Pancreas (tissue), 10 donors: ENCODE measurements around the gene DSCAM. TPM values are rescaled to one million over a fixed set of nuclear protein-coding genes. Genes with fewer than 3 reads are reported as not detected.

Source experiments
- ATAC-seq, 4 donors: fragments of 200-7000 bp; cut with Tn5 transposase; one replicate each; pipeline versions ENCODE4 v1.8.0 to v1.9.1; 2020; ENCODE audit warnings: mild to moderate bottlenecking in 4 of 4, moderate library complexity in 4 of 4
- DNase-seq, 6 donors: peaks; one replicate each; pipeline ENCODE4 v3.0.0-alpha.2; 2020
- FAIRE-seq: peaks from 2 replicates; lab custom pipeline; 2012; peaks lifted over from hg19 to GRCh38; lab: Jason Lieb, UNC
- H3K27ac ChIP-seq, 4 donors: fragments of 200-600 bp; sonication (generic); 1 replicate in 3 of 4; 2 replicates in 1 of 4; pipeline versions ENCODE4 v1.5.0 to v1.8.0; 2020
- H3K27me3 ChIP-seq, 4 donors: fragments of 200-600 bp; one replicate each; pipeline ENCODE4 v1.8.0; 2021
- H3K36me3 ChIP-seq, 3 donors: fragments of 200-600 bp; sonication (generic) in 1 of 3; one replicate each; pipeline versions ENCODE4 v1.5.0 to v1.8.0; 2020 to 2021
- H3K4me1 ChIP-seq, 3 donors: fragments of 200-600 bp; one replicate each; pipeline ENCODE4 v1.8.0; 2021
- H3K4me3 ChIP-seq, 4 donors: fragments of 200-600 bp; sonication (generic) in 2 of 4; one replicate each; pipeline versions ENCODE4 v1.5.0 to v1.8.0; 2020 to 2021
- H3K9me3 ChIP-seq, 4 donors: fragments of 200-600 bp; one replicate each; pipeline ENCODE4 v1.8.0; 2021
- WGBS, 2 donors: extraction: QIAGEN DNeasy Blood & Tissue Kit; methylation state at CpG; one replicate each; pipeline ENCODE4 v1.1.7; 2013; 5-methylcytosine and 5-hydroxymethylcytosine counted together
- intact Hi-C, 3 donors: fragments of 100-400 bp; cut with DNase I; formaldehyde crosslinking; loops; one replicate each; pipeline versions ENCODE4 v1.11.1 to v1.14.2; 2022
- polyA plus RNA-seq, 2 donors: library from polyadenylated mRNA; stranded (reverse); fragments of 200-250 nt; gene quantifications; one replicate each; pipeline ENCODE4 v1.2.3, GENCODE V29; 2013
- total RNA-seq, 6 donors: library from RNA; stranded (reverse); fragmentation: NEBNext Ultra II Directional in 4 of 6; extraction: Animal tissue kit (Norgen Biotek cat#: 25700) in 4 of 6; gene quantifications; one replicate each; pipeline versions ENCODE4 v1.2.1 to v1.2.4, GENCODE V29; 2021 to 2023
- TF ChIP-seq, protein P1 (sequence below), 4 donors: fragments of 200-600 bp; sonication (generic) in 3 of 4; IDR thresholded peaks; one replicate each; pipeline versions ENCODE4 v1.5.0 to v1.8.0; 2021; ENCODE audit warnings: antibody characterized with exemption in 4 of 4
- donor health status: healthy with polysubstance abuse.
- donor health status: DM: no; HTN: no; CAD: no; lungs with moderate emphysema.
- donor health status: DM: no; HTN: no; CAD: no.
- donor health status: control.
- donor health status: control.
- donor health status: Bipolar disorder and iron deficiency.
- donor health status: DM: yes; HTN: yes; CAD: no.
- donor health status: DM: no; HTN: no; CAD: no.
- donor health status: DM: no; HTN: no; CAD: no.
- donor health status: DM: yes; HTN: yes; CAD: no.

Gene DSCAM
- total and polyA plus RNA-seq, 8 donors: 0.05 to 0.77 (median 0.14) TPM

DNA sequence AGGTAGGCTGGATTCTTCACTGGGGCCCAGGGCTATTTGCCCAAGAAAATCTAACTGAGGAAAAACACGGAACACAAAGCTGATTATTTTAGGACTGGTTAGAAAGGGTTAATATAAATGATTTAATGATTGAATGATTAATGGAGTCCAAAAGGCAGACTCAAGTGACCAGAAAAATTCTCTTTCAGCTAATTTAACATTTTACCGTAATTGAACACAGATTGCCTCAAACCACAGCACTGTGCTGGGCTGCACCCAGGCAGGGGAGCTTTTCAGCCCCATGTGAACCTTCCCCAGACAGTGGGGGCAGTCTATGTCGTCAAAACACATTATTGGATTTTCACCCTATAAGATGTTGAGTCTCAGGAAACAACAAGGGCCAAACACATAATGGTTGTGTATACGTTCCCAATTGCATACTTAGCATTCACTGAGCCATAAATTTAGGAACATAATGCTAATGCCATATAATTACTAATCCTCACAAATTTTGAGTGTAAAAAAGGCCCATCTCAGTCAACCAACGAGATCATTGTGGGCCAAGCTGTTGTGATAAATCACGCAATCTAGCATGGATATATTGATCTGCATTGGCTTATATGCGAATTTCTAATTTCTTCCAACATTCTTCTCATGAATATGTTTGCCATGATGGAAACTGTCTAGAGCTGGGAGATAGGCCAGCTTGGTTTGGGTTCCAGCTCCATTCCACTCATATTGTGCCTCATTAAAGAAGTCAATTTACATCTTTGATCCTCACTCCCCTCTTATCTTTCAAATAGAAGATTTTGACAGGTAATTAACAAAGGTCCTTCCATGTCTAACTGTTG, 27.7 kb downstream of the DSCAM start:
- intact Hi-C loops: no loop called here
- no peak overlapping the region for H3K27ac ChIP-seq
- WGBS, 2 donors: 65 to 71% methylated on average over 7 of the region's 7 CpGs
- no peak overlapping the region for H3K4me3 ChIP-seq
- no peak for ATAC-seq
- no peak for DNase-seq
- H3K4me1 ChIP-seq: no peaks in the 10 kb centered on the region
- FAIRE-seq: no peak
- no peaks in the 10 kb centered on the region for H3K27me3 ChIP-seq
- TF ChIP-seq, protein P1, sequence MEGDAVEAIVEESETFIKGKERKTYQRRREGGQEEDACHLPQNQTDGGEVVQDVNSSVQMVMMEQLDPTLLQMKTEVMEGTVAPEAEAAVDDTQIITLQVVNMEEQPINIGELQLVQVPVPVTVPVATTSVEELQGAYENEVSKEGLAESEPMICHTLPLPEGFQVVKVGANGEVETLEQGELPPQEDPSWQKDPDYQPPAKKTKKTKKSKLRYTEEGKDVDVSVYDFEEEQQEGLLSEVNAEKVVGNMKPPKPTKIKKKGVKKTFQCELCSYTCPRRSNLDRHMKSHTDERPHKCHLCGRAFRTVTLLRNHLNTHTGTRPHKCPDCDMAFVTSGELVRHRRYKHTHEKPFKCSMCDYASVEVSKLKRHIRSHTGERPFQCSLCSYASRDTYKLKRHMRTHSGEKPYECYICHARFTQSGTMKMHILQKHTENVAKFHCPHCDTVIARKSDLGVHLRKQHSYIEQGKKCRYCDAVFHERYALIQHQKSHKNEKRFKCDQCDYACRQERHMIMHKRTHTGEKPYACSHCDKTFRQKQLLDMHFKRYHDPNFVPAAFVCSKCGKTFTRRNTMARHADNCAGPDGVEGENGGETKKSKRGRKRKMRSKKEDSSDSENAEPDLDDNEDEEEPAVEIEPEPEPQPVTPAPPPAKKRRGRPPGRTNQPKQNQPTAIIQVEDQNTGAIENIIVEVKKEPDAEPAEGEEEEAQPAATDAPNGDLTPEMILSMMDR (IDR thresholded peaks at IDR 0.05): no peak
- H3K9me3 ChIP-seq: no peaks in the 10 kb centered on the region
- no peaks in the 10 kb centered on the region for H3K36me3 ChIP-seq

DNA sequence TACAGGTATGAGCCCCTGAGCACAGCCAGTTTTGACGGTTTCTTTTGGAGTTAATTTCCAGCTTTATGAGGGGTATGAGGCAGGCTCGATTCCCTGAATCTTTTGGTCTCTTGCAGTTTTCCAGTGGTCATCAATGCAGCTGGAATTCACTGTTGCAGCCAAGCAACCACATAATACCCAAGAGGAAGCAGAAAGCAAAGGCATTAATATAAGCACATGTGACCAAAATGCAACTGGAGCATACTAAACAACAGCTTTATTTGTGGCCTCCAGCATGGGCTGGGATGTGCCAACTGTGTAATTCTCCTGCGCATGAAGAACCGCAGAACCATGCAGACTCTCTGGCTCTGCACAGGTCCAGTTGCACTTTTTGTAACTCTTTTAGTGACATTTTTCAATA, 33.0 kb downstream of the DSCAM start:
- no peaks in the 10 kb centered on the region for H3K27me3 ChIP-seq
- H3K36me3 ChIP-seq: no peaks in the 10 kb centered on the region
- no peak overlapping the region for H3K27ac ChIP-seq
- ATAC-seq: no peak
- no peaks in the 10 kb centered on the region for H3K4me1 ChIP-seq
- no peak overlapping the region for H3K4me3 ChIP-seq
- TF ChIP-seq, protein P1 (IDR thresholded peaks at IDR 0.05): no peak
- WGBS, 2 donors: 81 to 86% methylated on average over 4 of the region's 4 CpGs
- no peaks in the 10 kb centered on the region for H3K9me3 ChIP-seq
- no peak for FAIRE-seq
- intact Hi-C loops: no loop called here
- no peak for DNase-seq

DNA sequence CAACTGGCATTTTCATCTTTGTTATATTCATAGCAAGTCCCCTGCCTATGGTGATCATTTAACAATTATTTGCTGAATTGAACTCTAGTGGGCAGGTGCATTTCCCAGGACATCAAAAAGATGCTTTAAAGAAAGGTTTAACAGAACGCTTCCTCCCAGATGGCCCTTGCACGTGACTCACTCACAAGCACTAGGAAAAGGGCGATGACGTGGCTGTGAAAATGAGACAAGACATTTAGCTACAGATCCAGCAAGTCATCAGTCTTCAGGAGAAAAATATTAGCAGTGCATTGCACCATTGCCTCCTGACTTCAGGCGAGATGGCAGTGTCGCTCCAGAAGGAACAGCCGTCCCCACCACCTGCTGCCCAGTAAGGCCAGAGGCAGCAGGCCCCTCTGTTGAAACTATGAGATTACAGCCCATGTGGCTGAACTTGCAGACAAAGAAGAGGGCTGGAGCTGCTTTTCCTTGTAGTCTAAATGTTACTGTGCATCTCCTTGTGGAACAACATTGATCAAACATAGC, 37.2 kb downstream of the DSCAM start:
- Histone ChIP-seq H3K27me3 (no peaks in the 10 kb centered on the region), H3K9me3 (no peaks in the 10 kb centered on the region), H3K4me1 (no peaks in the 10 kb centered on the region), H3K27ac (no peak overlapping the region), H3K36me3 (no peaks in the 10 kb centered on the region), H3K4me3 (no peak overlapping the region)
- WGBS, 2 donors: 75 to 84% methylated on average over 7 of the region's 7 CpGs
- no peak for DNase-seq
- FAIRE-seq: no peak
- intact Hi-C loops: no loop called here
- ATAC-seq: no peak
- TF ChIP-seq, protein P1 (IDR thresholded peaks at IDR 0.05): no peak

DNA sequence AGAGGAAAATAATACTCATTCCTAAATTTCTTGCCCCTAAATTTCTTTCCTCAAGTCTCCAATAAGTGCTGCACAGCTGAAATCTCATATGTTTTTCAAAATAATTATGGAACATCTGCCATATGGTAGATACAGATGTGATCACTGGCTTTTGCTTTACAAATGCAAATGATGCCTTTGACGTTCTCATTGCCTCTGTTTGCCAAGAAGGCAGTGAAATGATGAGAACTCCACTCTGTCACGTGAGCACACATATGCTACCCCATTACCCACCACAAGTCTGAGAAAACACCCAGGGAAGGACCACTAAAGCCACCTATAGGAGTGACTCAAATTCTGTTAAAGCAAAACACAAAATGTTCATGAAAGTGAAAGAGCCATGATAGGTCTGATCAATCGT, 43.9 kb downstream of the DSCAM start:
- Histone ChIP-seq H3K9me3 (no peaks in the 10 kb centered on the region), H3K27me3 (no peaks in the 10 kb centered on the region), H3K4me1 (no peaks in the 10 kb centered on the region), H3K27ac (no peak overlapping the region), H3K36me3 (no peaks in the 10 kb centered on the region), H3K4me3 (no peak overlapping the region)
- no peak for FAIRE-seq
- ATAC-seq: peak in 1 of 4 donors; percentile 37
- 23 to 33% methylated on average over 3 of the region's 3 CpGs for WGBS, 2 donors
- TF ChIP-seq, protein P1 (IDR thresholded peaks at IDR 0.05): no peak
- no peak for DNase-seq
- intact Hi-C loops: no loop called here

DNA sequence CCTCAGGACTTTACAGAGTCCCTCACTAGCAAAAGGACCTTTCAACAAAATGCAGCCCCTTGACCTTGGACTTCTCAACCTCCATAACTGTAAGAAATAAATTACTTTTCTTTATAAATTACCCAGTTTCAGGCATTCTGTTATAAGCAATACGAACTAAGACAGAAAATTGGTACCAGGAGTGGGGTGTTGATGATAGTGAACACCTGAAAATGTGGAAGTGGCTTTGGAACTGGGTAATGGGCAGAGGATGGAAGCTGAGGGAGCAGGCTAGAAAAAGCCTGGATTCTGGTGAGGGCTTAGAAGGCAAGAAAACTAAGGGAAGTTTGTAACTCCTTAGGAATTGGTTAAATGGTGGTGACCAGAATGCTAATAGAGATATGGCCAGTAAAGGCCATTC, 46.8 kb downstream of the DSCAM start:
- H3K9me3 ChIP-seq: no peaks in the 10 kb centered on the region
- no peak overlapping the region for H3K4me3 ChIP-seq
- H3K4me1 ChIP-seq: no peaks in the 10 kb centered on the region
- TF ChIP-seq, protein P1 (IDR thresholded peaks at IDR 0.05): no peak
- DNase-seq: no peak
- no peak overlapping the region for H3K27ac ChIP-seq
- intact Hi-C loops: no loop called here
- H3K27me3 ChIP-seq: no peaks in the 10 kb centered on the region
- no peak for FAIRE-seq
- 57 to 67% methylated on average over 1 of the region's 1 CpG for WGBS, 2 donors
- no peak for ATAC-seq
- H3K36me3 ChIP-seq: no peaks in the 10 kb centered on the region
